ENCODE results near the gene NFE2. TPM values are rescaled to one million over a fixed set of nuclear protein-coding genes. Genes with fewer than 3 reads are reported as not detected.
"Not testable (repeated sequence)": the region's sequence is repeated elsewhere in the genome, so short reads cannot be mapped to it uniquely, and the experiment has no call there.

The NFE2 gene
- total RNA-seq, 1 donor from 2014 or later, result not detected

DNA sequence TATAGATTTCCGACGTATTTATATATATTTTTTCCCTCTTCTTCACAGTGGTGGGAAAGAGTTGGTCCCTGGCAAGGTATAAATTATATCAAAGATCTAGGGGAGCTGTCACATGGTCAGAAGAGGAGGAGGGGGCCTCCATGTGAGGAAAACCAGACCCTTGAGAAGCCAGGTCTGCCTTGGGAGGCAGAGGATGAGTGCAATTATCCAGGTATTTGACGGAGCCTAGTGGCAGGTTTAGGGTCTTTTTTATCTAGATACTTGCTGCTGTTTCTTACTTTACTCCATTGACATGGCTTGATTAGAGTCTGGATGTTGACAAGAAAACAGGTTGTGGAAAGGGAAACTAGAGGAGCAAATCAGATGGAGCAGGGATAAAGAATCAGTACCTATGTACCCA is 29.6 kb upstream of the NFE2 start:
- no peak for DNase-seq (ENCODE audit: low spot score)
- Mint-ChIP-seq H3K27ac (ENCODE audit: unreplicated experiment) (no peak overlapping the region), H3K4me3 (ENCODE audit: unreplicated experiment) (no peak overlapping the region), H3K27me3 (ENCODE audit: low read depth) (no peaks in the 10 kb centered on the region), H3K4me1 (ENCODE audit: low read depth) (peaks cover 46% of the 10 kb centered on the region), H3K36me3 (ENCODE audit: low read depth) (peaks cover 2% of the 10 kb centered on the region), H3K9me3 (ENCODE audit: low read depth) (no peaks in the 10 kb centered on the region)
- TF ChIP-seq, protein P1, sequence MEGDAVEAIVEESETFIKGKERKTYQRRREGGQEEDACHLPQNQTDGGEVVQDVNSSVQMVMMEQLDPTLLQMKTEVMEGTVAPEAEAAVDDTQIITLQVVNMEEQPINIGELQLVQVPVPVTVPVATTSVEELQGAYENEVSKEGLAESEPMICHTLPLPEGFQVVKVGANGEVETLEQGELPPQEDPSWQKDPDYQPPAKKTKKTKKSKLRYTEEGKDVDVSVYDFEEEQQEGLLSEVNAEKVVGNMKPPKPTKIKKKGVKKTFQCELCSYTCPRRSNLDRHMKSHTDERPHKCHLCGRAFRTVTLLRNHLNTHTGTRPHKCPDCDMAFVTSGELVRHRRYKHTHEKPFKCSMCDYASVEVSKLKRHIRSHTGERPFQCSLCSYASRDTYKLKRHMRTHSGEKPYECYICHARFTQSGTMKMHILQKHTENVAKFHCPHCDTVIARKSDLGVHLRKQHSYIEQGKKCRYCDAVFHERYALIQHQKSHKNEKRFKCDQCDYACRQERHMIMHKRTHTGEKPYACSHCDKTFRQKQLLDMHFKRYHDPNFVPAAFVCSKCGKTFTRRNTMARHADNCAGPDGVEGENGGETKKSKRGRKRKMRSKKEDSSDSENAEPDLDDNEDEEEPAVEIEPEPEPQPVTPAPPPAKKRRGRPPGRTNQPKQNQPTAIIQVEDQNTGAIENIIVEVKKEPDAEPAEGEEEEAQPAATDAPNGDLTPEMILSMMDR (IDR thresholded peaks at IDR 0.05), result no peak

DNA sequence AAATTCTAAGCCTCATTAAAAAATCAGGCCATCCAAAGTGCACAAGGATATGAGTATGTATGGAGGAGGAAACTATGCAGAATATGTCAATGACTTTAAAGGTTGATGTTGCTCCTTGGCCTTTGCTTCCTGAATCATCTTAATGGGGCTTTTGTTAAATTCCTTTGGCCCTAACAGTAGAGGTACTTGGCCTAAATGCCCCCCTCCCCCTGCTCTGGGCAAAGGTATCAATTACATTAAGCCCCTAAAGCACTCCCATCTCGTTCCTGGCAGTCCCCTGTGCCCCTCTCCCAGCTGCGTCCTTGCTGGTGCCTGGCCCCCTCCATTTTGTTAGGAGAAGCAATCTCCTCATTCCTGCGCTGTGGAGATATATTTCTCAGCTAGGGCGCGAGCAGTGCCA is 28.9 kb upstream of the NFE2 start:
- no peak for DNase-seq (ENCODE audit: low spot score)
- H3K36me3 Mint-ChIP-seq (ENCODE audit: low read depth), result peaks cover 2% of the 10 kb centered on the region
- no peaks in the 10 kb centered on the region for H3K27me3 Mint-ChIP-seq (ENCODE audit: low read depth)
- H3K4me1 Mint-ChIP-seq (ENCODE audit: low read depth), result peaks cover 51% of the 10 kb centered on the region
- TF ChIP-seq, protein P1 (IDR thresholded peaks at IDR 0.05), result no peak
- peak overlapping the region; percentile 63 for H3K27ac Mint-ChIP-seq (ENCODE audit: unreplicated experiment)
- H3K9me3 Mint-ChIP-seq (ENCODE audit: low read depth), result no peaks in the 10 kb centered on the region
- no peak overlapping the region for H3K4me3 Mint-ChIP-seq (ENCODE audit: unreplicated experiment)

DNA sequence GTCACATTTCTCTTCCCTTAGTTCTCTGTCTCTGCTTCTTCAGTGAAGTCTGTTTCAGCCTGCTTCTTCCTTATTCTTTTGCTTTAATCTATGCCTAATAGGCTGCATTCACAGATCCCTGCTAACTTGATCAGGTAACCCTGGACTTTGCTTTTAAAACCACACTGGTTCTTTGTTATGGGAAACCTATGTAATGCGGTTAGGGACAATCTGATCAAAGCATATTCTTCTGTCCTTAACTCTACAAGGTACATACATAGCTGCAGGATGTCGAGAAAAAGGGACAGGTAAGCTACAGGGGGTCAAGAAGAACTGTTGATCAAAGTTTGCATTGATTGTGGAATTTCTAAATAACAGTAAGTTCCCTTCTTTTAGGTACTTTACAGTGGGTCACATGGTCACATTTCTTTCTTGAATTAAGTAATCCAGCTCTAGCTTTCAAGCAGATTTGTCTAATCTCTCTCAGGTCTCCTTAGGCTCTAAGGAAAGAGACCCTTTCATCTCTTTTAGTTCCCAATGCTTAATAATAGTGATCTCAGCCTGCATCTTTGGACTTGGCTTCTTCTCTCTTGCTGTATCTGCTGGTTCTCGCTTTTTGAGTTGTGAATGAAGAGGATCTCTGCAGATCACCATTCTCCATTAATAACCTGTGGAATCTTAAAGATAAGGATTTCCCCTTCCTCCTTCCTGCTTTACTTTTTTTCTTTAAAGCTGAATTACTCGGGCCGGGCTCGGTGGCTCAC is 28.0 kb upstream of the NFE2 start:
- peaks cover 2% of the 10 kb centered on the region for H3K36me3 Mint-ChIP-seq (ENCODE audit: low read depth)
- no peak for DNase-seq (ENCODE audit: low spot score)
- H3K27me3 Mint-ChIP-seq (ENCODE audit: low read depth), result no peaks in the 10 kb centered on the region
- TF ChIP-seq, protein P1 (IDR thresholded peaks at IDR 0.05), result no peak
- H3K4me3 Mint-ChIP-seq (ENCODE audit: unreplicated experiment), result no peak overlapping the region
- H3K4me1 Mint-ChIP-seq (ENCODE audit: low read depth), result peaks cover 55% of the 10 kb centered on the region
- no peaks in the 10 kb centered on the region for H3K9me3 Mint-ChIP-seq (ENCODE audit: low read depth)
- peak overlapping the region; percentile 15 for H3K27ac Mint-ChIP-seq (ENCODE audit: unreplicated experiment)

DNA sequence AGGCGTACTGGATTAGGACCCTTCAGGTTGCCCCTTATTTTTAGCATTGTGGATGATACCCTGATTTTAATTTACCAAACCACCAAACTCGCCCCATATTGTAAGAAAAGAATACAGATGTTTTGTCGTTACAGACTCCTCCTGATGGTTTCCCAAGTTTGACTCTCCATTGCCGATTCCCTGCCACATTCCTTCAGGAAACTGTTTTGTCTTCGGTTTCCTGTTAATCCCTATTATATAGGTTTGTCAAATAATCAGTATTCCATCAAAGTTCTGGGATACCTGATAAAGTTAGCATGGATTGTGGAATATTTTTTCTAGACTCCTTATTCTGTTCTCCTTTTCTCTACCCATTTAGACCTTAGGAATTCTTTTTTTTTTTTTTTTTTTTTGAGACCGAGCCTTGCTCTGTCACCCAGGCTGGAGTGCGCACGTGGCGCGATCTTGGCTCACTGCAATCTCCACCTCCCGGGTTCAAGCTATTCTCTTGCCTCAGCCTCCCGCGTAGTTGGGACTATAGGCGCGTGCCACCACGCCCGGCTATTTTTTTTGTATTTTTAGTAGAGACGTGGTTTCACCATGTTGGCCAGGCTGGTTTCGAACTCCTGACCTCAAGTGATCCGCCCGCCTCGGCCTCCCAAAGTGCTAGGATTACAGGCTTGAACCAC is 24.8 kb upstream of the NFE2 start:
- Mint-ChIP-seq H3K4me3 (ENCODE audit: unreplicated experiment) (peak overlapping the region; percentile 98), H3K27ac (ENCODE audit: unreplicated experiment) (peak overlapping the region; percentile 100), H3K4me1 (ENCODE audit: low read depth) (peaks cover 48% of the 10 kb centered on the region)
- H3K27me3 Mint-ChIP-seq (ENCODE audit: low read depth); H3K36me3 Mint-ChIP-seq (ENCODE audit: low read depth); H3K9me3 Mint-ChIP-seq (ENCODE audit: low read depth): not testable (repeated sequence)
- peak; percentile 29 for DNase-seq (ENCODE audit: low spot score)

DNA sequence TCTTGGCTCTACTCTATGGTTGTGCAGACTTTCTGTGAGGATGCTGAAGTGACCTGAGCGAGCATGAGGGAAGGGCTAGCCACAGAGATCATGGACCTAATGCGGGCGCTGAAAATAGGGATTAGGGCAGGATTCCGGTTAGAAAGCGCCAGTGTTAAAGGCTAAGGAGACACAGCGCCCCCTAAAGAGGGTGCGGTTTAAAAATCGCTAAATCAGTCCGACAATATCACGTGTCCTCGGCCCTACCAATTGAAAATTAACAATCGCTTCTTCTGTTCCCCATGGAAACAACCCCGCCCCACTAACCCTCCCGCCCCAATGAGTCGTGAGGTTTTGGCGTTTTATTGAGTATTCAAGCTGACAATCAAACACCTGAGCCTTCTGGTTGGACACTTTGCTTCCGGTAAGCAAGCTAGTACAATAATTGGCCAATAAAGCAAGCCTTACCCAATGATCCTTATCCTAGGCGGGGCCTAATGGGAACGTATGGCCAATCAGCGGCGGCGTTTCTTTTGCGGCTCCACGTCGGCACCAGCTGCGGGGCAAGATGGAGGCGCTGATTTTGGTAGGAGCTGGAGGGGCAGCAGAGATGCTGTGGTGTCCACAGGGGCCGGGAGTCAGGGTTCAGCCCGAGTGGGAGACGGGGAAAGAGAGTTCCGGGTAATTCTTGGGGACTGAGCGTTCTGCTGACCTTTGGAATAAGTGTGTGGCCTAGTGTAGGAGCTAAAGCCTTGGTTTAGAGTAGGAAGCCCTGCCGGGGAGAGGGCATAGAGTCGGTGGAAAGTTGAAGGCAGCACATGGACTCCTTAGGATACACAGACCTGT is 24.0 kb upstream of the NFE2 start, which contains the start of gene COPZ1:
TSS of gene COPZ1 (plus strand) at position 515 of the 825 bp plus-strand sequence. CDS start at position 548, 33 bp downstream.
- TF ChIP-seq, protein P1 (IDR thresholded peaks at IDR 0.05), result peak; percentile 91
- H3K9me3 Mint-ChIP-seq (ENCODE audit: low read depth), result no peaks in the 10 kb centered on the region
- DNase-seq (ENCODE audit: low spot score), result peak; percentile 96
- H3K27ac Mint-ChIP-seq (ENCODE audit: unreplicated experiment), result peak within 1 kb of the TSS; percentile 100
- peaks cover 41% of the 10 kb centered on the region for H3K4me1 Mint-ChIP-seq (ENCODE audit: low read depth)
- peaks cover 2% of the 10 kb centered on the region for H3K36me3 Mint-ChIP-seq (ENCODE audit: low read depth)
- H3K4me3 Mint-ChIP-seq (ENCODE audit: unreplicated experiment), result peak within 1 kb of the TSS; percentile 98
- H3K27me3 Mint-ChIP-seq (ENCODE audit: low read depth), result no peaks in the 10 kb centered on the region
